CD4-positive, alpha-beta T cell treated with Interleukin-15 for 4 hours (primary cell): ENCODE data around the gene CD36.

Experiments
- DNase-seq: peaks from one replicate; pipeline ENCODE4 v3.0.0-alpha.2; 2020; ENCODE audit warnings: low spot score

The CD36 gene

DNA sequence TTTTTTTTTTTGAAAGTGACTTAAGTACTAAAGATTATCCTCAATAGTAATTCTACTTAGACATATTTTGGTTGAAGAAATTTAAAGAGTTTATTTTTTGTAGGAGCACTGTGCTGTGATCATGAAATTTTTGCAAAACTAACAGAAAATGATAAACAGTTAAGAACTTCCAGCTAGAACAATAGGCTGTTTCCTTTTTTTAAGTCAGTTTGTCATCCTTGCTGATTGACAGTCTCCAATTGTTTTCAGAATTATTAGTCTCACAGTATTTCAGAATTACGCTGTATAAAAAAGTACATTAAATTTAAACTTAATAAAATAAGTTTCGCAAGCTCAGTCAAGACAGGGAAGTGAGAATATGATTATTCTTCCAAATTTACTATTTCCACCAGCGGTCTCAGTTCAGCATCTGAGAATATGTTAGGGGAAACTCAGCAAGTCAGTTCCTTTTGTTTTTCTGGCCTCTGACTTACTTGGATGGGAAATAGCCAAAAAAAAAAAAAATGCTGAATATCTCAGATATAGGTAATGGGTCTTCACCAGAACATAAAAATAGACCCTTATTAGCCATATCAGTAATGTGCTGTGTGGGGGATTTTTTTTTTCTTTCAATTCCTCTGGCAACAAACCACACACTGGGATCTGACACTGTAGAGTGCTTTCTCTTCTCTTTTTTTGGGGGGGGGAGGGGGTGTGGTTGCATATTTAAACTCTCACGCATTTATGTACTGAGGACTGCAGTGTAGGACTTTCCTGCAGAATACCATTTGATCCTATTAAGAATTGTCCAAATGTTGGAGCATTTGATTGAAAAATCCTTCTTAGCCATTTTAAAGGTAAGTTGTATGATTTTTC, at the start of gene CD36:
Gene CD36 (plus strand): TSS at position 732 of the 855 bp plus-strand sequence. CDS start 8,099 bp downstream, outside the sequence.
- no peak for DNase-seq

DNA sequence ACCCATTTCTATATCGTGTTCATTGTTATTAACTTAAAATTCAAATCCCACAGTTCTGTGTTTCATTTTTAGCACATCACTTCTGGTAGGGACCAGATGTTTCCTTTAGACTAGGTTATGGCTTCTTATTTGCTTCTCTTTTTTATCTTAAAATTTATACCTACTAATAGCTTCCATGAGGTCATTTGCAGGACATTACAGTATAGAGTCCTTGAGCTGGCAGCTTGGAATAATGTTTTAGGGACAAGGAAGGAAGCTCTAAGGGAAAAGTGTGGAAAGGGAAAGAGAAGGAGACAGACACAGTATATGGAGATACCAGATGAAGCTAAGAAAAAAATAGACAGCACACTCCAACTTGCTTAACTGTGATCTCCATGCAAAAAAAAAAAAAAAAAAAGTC, 48.8 kb upstream of the CD36 start:
- DNase-seq: no peak

DNA sequence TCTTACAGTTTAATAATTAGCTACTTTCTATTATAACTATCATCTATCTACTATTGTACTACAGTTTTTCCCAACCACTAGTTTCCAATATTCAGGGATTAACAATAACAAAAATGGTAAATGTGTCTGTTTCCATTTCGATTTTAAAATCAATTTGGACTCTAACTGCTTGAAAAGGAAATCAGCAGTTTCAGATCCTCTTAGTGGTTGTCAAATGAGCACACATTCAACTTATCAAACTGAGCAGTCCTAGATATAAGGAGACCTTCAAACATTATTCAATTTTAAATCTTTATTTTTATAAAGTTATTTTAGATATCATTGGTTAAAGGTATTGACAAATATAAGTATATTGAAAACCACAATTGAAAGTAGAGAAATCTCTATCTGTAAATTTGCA, 46.8 kb upstream of the CD36 start:
- DNase-seq: no peak

DNA sequence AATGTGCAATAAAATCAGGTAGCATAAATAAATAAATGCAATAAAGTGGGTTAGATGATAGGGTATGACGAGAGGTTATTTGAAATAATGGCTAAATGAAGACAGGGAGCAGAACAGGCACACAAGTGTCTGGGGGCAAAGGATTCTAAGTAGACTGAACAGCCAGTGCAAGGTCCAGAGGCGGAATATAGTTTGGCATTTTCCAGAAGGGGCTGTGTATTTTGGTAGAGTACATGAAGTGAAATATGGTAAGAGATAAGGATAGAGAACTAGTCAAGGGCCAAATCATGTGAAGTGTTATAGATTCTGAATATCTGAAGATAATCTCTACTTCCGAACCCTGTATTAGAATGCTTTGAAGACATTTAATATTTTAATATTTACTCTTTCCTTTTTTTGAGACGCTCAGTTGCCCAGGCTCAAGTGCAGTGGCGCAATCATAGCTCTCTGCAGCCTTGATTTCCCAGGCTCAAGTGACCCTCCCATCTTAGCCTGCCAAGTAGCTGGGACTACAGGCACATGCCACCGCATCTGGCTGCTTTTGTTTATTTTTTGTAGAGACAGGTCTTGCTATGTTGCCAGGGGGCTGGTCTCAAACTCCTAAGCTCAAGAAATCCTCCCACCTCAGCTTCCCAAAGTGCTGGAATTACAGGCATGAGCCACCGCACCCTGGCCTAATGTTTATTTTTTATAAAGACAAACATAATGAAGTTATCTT, 44.4 kb upstream of the CD36 start:
- DNase-seq: no peak

DNA sequence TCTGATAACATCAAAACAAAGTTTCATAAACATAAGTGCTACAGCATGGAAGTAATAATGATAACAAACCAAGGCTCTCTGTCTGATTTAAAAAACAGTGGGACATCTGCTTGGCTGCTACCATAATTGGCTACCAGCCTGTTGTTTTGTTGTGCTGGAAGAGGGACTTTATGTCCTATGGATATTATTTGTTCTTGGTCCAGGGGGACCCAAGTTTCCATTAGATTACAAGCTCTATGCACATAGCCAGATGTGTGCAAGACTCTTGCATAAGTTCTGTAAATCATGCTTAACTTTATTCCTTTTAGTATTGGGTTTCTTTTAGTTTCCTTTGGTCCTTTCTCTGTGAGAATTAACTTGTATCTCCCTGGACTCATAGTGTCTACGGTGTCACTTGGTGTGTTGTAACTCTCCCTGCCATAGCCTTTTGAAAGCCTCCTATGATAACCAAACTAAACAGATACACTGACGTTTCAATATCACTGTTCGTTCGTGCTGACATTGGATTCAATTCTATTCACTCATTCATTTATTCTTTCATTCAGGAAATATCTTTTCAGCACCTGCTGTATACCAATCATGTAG, 41.4 kb upstream of the CD36 start:
- no peak for DNase-seq

DNA sequence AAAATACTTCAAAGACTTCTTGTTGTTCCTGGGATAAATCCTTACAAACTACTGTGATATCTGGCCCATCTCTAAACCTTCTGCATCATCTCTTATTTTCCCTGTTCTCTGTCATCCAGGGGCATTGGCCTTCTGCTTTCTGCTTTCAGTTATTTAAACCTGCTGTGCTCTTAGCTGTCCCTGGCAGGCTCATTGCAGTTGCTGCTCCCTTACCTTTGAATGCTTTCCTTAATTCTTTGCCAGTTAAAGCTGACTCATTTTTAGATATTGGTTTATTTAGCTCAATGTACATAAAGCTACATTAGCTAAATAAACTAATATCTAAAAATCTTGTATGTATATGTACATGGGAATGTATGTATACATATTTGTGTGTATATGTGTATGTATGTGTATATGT, 40.6 kb upstream of the CD36 start:
- DNase-seq: no peak

DNA sequence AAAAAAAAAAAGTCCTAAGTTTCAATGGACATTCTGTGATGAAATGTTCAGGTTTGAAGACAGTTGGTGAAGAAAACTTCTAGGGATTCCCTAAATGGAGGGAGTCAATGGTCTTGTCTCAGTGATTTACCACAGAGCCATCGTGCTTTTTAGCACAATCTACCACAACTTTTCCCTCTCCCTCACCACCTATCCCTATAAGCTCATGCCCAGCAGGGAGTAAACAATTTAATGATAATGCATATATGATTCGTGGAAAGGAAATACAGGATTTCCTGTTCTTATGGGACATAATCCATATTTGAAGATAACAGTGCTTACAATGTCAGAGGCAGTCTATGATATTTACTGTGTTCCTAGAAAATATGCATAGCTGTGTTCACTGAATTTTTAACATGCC, 38.4 kb upstream of the CD36 start:
- no peak for DNase-seq

DNA sequence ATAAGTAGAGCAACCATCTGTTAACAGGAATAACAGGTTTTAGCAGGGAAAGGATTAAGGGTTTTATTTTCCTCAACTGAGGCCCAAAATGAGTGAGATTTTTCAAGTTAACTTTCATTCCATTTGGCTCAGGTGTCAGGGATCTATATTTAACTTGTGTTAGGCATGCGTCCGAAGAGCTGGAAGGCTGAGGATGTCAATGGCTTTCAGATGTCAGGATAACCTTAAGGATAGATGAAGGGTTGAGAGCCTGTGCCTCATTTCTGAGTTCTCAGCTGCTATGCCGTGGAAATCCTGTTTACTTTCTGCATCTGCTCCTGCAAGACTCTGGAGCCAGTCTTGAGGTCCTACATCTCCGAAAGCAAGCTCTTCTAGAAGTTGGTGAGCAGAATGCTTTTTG, 36.4 kb upstream of the CD36 start:
- no peak for DNase-seq

DNA sequence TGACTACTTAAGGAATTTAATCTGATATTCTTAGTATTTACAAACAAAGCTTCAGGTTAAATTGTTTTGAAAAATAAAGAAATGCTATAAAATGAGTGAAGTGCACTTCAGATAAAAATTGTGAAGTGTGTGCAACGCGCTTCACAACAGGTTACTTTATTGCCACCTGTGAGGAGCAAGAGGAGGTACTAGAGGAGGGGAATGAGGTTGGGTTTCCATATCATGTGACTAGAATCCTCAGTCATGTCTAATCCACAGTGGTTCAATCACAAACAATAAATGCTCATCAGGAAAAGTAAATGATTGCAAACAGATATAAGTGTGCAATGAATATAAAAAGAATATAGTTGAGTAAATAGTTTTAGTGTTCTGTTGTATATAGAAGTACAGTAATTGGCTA, 34.5 kb upstream of the CD36 start:
- no peak for DNase-seq

DNA sequence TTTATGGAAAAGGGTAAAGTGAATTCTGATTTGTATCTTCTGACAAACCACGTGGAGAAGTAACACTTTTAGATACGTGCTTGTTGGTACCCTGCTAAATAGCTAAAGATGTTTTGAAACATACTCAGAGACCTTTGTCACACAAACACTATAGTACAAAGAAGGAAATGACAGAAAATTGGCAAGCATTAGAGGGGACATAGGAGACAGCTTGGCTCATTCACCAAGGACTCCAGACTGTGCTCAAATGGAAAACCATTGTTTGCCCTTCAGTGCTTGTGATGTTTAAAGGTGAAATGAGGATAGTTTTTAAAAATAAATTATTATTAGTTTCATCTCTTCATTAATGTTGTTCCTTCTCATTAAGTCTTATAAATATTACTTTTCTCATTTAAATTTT, 34.0 kb upstream of the CD36 start:
- no peak for DNase-seq

DNA sequence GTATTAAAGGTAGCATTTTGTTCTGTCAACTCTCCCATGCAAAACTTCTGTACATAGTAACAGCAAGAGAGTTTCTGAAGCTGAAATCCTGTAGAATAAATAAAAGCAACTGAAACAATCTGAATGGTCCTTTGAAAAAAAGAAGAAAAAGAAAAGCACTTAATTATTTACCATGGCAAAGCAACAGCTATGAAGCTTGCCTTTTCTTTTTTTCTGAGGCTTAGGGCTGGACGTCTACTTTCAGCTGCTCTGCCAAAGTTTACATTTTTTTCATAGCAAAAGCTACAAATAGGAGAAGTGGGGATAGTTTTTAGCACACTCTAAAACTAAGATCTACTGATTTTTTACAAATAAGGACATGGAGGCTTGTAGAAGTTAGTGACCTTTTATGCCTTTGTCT, 31.3 kb upstream of the CD36 start:
- DNase-seq: no peak

DNA sequence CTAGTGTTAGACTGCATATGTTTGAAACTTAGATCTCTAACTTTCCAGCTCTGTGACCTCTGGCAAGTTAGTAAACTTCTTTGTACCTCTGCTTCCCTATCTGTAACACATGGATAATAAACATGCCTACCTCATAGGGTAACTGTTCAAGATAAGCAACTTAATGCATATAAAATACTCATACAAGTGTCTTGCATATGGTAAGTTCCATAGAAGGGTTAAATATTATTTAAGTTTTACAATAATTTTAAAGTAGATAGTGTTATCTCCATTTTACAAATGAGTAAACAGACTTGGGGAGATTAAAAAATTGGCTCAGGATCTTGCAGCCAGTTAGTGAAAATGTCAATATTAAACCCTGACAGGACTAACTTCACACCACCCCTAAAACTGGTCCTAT, 30.1 kb upstream of the CD36 start:
- DNase-seq: no peak

DNA sequence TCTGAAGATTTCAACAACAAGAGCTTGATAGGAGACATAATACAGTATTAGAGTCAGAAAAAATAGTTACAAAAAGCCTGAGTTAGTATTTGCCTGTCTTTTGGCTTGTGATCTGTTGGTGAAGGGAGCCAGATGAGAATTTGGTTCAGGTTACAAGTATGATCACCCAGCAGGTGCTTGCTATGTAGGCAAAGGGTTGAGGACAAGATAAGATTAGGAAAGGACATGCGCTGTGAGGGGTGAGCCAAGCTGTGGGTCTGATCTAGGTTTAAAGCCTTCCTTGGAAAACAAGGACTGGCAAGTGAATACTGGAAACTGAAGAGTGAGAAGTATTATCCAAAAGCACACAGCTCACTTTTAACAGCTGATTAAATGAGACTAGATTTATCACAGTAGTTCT, 28.7 kb upstream of the CD36 start:
- no peak for DNase-seq

DNA sequence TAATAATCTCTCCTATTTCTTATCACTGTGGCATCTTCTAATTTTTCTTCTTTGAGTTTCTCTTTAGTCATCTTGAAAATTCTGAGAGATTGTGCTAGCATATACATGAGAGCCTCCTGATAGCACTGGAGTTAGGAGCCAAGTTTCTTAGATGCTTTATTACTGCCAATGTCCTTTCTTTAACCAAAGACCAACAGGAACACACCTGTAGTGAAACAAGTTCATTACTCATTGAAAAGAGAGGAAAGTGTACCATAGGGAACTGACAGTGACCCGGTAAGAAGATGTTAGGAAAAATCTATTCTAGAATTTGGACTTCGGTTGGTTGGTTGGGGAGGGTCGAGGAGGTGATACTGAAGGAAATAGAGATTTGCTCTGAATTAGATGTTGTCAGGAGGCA, 27.1 kb upstream of the CD36 start:
- DNase-seq: no peak

DNA sequence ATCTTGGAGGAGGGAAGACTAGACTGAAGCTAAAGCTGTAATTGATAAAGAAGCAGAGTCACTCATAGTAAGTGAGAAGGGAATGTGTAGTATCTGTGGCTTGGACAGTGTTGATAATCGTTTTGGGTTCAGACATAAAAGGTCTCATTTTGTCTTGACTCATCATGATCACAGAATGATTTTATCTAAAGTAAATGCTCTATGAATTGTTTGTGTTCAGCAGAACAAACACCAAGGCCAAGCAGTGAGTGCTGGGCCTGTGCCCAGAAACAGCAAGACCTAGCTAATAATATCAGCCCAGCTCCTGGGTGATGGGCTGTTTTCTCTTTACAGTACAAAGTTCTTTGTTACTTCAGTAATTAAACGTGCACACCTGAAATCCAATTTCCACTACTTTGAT, 26.7 kb upstream of the CD36 start:
- DNase-seq: no peak

DNA sequence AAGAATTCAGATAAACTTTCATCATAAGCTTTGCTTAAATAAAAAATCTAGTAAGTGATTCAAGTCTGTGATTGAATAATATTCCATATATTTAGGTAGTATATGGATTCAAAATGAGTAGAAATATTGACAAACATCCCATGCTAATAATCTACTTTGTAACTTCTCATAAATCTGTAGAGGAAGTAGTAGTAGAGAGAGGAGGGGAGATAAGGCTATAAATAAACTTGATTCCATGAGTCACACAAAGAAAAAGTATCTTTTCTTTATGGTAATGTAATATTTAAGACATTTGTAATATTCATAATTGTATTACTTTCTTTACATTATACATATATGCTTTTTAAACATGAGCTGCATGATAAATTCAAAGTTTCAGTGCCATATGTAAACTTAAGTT, 25.6 kb upstream of the CD36 start:
- no peak for DNase-seq

DNA sequence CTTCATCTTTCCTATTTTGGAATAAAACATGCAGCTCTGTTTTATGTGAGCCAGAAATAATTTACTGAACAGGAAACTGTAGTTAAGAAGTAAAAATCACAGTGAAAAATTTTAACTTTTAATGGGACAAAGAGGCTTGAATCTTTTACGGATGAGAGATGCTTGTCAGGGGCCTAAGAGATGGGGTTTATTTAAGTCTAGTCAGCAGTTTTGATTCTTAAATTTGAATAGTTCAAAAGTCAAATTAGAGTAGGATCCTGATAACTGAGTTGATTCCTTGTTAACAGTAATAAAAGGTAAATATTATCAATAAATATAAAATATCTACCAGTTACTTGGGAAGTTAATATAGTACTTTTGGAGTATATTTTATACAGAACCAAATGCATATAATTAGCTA, 24.9 kb upstream of the CD36 start:
- DNase-seq: no peak

DNA sequence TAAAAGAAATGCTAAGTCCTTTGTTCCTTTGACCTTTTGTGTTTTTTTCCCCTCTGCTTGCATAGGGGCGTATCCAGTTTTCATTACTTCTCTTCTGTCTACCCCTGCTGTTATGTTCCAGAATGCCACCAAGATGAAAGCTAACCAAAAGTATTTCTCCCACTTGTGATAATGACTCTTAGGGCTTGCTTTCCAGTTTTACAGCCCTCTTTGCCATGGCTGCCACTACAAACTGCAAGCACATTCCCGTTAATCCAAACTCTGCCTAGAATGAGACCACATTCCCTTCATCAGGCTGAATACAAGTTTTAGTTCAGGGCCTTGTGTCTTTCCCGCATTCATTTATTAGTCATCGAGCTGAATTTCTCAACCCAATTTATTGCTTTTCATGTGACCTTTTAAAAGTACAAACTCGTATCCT, 23.6 kb upstream of the CD36 start:
- DNase-seq: no peak

DNA sequence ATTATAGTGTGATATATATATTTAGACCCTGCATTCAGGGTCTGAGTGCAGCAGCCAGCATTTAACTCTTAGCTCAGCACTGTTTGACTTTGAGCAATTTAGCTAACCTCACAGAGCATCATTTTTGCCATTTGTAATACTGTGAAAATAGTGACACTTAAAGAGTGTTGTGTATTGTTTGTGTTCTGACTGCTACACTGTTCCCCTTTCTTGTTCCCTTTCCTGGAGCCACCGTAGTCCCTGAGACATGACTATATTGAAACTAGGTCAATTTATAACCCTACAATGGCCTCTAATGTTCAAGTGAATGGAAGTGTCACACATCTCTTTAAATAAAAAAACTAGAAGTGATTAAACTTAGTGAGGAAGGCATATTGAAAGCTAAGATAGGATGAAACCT, 20.3 kb upstream of the CD36 start:
- no peak for DNase-seq

DNA sequence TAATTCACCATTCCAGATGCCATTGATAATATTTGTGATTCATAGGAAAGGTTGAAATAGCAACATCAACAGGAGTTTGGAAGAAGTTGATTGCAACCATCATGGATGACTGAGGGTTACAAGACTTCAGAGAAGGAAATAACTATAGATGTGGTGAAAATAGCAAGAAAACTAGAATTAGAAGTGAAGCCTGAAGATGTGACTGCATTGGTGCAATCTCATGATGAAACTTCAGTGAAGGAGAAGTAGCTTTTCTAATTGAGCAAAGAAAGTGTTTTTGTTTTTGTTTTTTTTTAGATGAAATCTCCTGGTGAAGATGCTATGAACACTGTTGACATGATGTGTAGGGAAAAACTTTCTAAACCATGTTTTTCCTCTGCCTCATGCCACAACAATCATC, 18.7 kb upstream of the CD36 start:
- no peak for DNase-seq

DNA sequence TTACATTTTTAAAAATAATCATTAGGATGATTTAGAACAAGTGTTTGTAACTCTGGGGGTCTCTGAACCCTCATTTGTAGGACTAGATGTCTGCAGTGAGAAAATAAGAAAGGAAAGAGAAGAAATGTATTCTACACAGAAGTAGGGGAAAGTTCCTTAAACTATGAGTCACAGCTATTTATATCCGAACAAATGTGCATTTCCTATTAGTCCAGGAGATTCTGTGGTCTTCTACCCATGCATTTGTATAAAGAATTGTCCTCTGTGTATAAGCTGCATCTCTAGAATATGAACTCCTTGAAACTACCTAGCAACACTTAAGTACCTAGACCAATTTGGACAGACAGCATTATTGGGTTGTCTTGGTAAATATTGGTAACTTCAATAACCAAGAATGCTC, 15.9 kb upstream of the CD36 start:
- DNase-seq: no peak

DNA sequence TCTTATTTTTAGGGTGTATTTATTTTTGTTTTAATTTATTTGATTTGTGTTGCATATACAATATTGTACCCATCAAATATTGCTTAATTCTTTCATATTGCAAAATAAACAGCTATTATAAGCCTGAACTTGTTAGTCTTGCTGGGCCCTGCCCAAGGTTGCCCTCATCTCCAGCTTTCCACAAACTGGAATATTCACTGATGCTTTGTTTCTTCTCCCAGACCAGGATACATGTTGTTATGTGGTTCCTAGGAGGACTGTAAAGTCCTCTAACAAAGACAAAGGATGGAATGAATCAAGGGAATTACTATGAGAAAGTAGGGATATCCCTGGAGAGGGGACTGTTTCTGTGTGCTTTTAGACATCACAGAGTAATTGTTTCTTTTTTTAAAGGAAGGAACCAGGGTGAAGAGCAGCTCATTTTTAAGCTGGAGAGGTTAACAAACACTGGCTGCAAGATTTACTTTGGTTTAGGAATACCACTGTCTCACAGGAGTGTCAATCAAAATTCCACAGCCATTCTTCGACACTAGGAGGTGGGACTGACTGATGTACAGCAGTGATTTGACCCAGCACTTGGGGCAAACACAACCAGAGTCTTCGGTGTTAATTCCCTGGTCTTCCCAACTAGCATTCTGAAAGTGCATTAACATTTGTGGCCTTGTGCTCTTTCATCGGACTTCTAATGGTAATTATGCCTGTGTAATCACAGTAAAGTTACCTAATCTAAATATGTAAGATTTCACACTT, 14.8 kb upstream of the CD36 start:
- DNase-seq: no peak

DNA sequence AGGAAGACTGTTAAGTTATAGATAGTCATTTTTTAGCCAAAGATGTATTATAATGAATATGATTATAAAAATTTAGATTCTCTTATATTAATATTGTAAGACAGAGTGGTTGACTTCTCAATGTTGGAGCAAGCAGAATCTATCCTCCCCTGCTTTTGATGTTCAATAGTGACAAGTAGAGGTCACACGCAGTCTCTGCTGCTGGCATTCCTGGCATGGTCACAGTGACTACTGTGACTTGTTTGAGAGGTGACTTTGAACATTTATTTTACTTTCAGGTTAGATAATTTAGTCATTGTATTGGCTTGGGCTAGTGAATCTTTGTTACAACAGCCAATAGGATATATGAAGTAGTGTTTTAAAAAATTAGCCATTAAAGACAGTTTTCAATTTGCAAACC, 13.7 kb upstream of the CD36 start:
- no peak for DNase-seq
